GM12878 (cell line): ENCODE data around the gene BARX2. TPM values are rescaled to one million over a fixed set of nuclear protein-coding genes. Genes with fewer than 3 reads are reported as not detected.

Source experiments
- ATAC-seq: fragments of 200-7000 bp; cut with Tn5 transposase; 3 replicates; pipeline ENCODE4 v1.9.1; 2020; ENCODE audit warnings: mild to moderate bottlenecking, moderate library complexity
- BruUV-seq: library from RNA; stranded (reverse); fragments of 400-500 nt; replicated peaks from 2 replicates; lab custom pipeline; 2021; lab: Mats Ljungman, UMichigan
- CTCF ChIA-PET: fragments of 300-600 bp; sonication (Branson Sonifier 250); formaldehyde crosslinking; extraction: SDS; loops from one replicate; lab custom pipeline; 2021; ENCODE audit warnings: inconsistent platforms; lab: Yijun Ruan, JAX
- POLR2A ChIA-PET: fragments of 350-600 bp; formaldehyde crosslinking; extraction: SDS; loops from one replicate; lab custom pipeline; 2021; ENCODE audit warnings: inconsistent platforms; lab: Charles Lee
- RAD21 ChIA-PET: fragments of 300-600 bp; sonication (Branson Sonifier 250); formaldehyde crosslinking; loops from one replicate; lab custom pipeline; 2023; ENCODE audit warnings: antibody characterized with exemption; ENCODE audit not compliant: unreplicated experiment; lab: Charles Lee
- SMC1A ChIA-PET: fragments of 300-600 bp; sonication (Branson Sonifier 250); formaldehyde crosslinking; loops from one replicate; lab custom pipeline; 2023; ENCODE audit not compliant: unreplicated experiment, uncharacterized antibody; lab: Charles Lee
- DNase-seq: peaks from one replicate; pipeline ENCODE4 v3.0.0-alpha.2; 2011; ENCODE audit warnings: low read depth, low spot score
- FAIRE-seq: peaks from 3 replicates; lab custom pipeline; 2011; peaks lifted over from hg19 to GRCh38; lab: Jason Lieb, UNC
- H2AFZ ChIP-seq: 2 replicates; pipeline ENCODE4 v1.6.0; 2011; ENCODE audit warnings: low read depth, low read length, control low read depth; ENCODE audit not compliant: control insufficient read depth
- H3K27ac ChIP-seq: 2 replicates; pipeline ENCODE4 v1.5.1; 2011; ENCODE audit warnings: control low read depth; ENCODE audit not compliant: control insufficient read depth, insufficient read depth
- H3K27me3 ChIP-seq, 2 experiments: replicated peaks in 1 of 2; 2 replicates each; pipeline versions ENCODE4 v1.6.0 to v1.6.1; 2011; ENCODE audit warnings: low read length in 1 of 2; ENCODE audit not compliant: control insufficient read depth in 2 of 2, insufficient read depth in 2 of 2
- H3K36me3 ChIP-seq, 2 experiments: 2 replicates each; pipeline ENCODE4 v1.5.1; 2011; ENCODE audit warnings: low read length in 1 of 2; ENCODE audit not compliant: control insufficient read depth in 2 of 2, insufficient read depth in 2 of 2
- H3K4me1 ChIP-seq: 2 replicates; pipeline ENCODE4 v1.6.1; 2011; ENCODE audit warnings: mild to moderate bottlenecking, low read length, moderate library complexity, mixed read lengths; ENCODE audit not compliant: control insufficient read depth, insufficient read depth
- H3K4me2 ChIP-seq: 2 replicates; pipeline ENCODE4 v1.6.0; 2011; ENCODE audit warnings: control low read depth; ENCODE audit not compliant: control insufficient read depth, insufficient read depth
- H3K4me3 ChIP-seq: fragments of 200-600 bp; sonication (generic); 2 replicates; pipeline ENCODE4 v1.5.1; 2016
- H3K79me2 ChIP-seq: 2 replicates; pipeline ENCODE4 v1.6.0; 2011; ENCODE audit warnings: low read length; ENCODE audit not compliant: control insufficient read depth, insufficient read depth
- H3K9ac ChIP-seq: 2 replicates; pipeline ENCODE4 v1.8.0; 2011; ENCODE audit warnings: low read length, control low read depth, mixed read lengths; ENCODE audit not compliant: control insufficient read depth, insufficient read depth
- H3K9me3 ChIP-seq: replicated peaks from 3 replicates; pipeline ENCODE4 v1.5.1; 2011; ENCODE audit warnings: mild to moderate bottlenecking, low read length; ENCODE audit not compliant: control insufficient read depth, insufficient read depth
- H4K20me1 ChIP-seq: 2 replicates; pipeline ENCODE4 v1.6.0; 2011; ENCODE audit not compliant: control insufficient read depth, insufficient read depth
- ATF2 ChIP-seq: IDR thresholded peaks from 2 replicates; pipeline ENCODE4 v1.6.1; 2012; ENCODE audit warnings: low read length, inconsistent platforms
- BACH1 ChIP-seq: fragments of 450-650 bp; IDR thresholded peaks from 2 replicates; pipeline ENCODE4 v1.6.1; 2017; ENCODE audit warnings: mild to moderate bottlenecking, borderline replicate concordance
- BMI1 ChIP-seq: fragments of 450-650 bp; IDR thresholded peaks from 2 replicates; pipeline ENCODE4 v1.6.1; 2016; ENCODE audit warnings: mild to moderate bottlenecking, moderate library complexity, borderline replicate concordance
- JUND ChIP-seq: IDR thresholded peaks from 2 replicates; pipeline ENCODE4 v1.6.1; 2012; ENCODE audit warnings: low read depth, mild to moderate bottlenecking, low read length, improper control_type of control experiment, moderate library complexity
- KLF5 ChIP-seq: fragments of 450-650 bp; IDR thresholded peaks from 2 replicates; pipeline ENCODE4 v1.6.1; 2014; ENCODE audit warnings: mild to moderate bottlenecking; ENCODE audit not compliant: partially characterized antibody
- MTA2 ChIP-seq: fragments of 450-650 bp; IDR thresholded peaks from 2 replicates; pipeline ENCODE4 v1.6.1; 2016; ENCODE audit warnings: low read depth, mild to moderate bottlenecking, moderate library complexity
- PML ChIP-seq: IDR thresholded peaks from 2 replicates; pipeline ENCODE4 v1.6.1; 2012; ENCODE audit warnings: low read length, inconsistent platforms
- USF1 ChIP-seq: IDR thresholded peaks from 2 replicates; pipeline ENCODE4 v1.6.1; 2011; ENCODE audit warnings: borderline replicate concordance, low read depth, mild to moderate bottlenecking, moderate library complexity, mixed read lengths, low read length; ENCODE audit not compliant: insufficient read depth; ENCODE audit errors: extremely low read length
- WGBS: methylation state at CpG from one replicate; pipeline ENCODE4 v1.1.6; 2016; ENCODE audit warnings: low lambda C conversion rate; ENCODE audit not compliant: insufficient replicate concordance, insufficient coverage; ENCODE audit errors: missing lambda C conversion rate; 5-methylcytosine and 5-hydroxymethylcytosine counted together
- in situ Hi-C: fragments of 300-500 bp; cut with MboI; formaldehyde crosslinking; loops from 9 replicates; pipeline ENCODE4 v1.14.3; 2018; ENCODE audit warnings: mixed read lengths
- intact Hi-C: fragments of 100-400 bp; cut with micrococcal nuclease; formaldehyde crosslinking; loops from one replicate; pipeline ENCODE4 v1.14.2; 2022; ENCODE audit not compliant: unreplicated experiment
- polyA plus RNA-seq, 11 experiments: library from polyadenylated mRNA; depleted of rRNA in 4 of 11; unstranded in 6 of 11; stranded (reverse) in 5 of 11; fragments of >200 nt; fragmentation: Nextera tagmentation in 4 of 11; fragmentation: Illumina TruSeq in 1 of 11; extraction: Ambion mirVana in 4 of 11; extraction: Trizol in 1 of 11; gene quantifications; 1 replicate in 1 of 11; 2 replicates in 10 of 11; pipeline versions ENCODE4 v1.2.1 to v1.2.3, GENCODE V29; 2011 to 2016; ENCODE audit warnings: inconsistent platforms in 2 of 11, missing spikeins in 2 of 11, low read depth in 1 of 11
- total RNA-seq, 4 experiments: library from RNA; depleted of rRNA in 3 of 4; stranded (reverse); fragments of >200 nt in 3 of 4; fragmentation: Illumina TruSeq in 1 of 4; extraction: Trizol in 1 of 4; gene quantifications; 2 replicates each; pipeline versions ENCODE4 v1.2.1 to v1.2.3, GENCODE V29; 2013 to 2021
- TF ChIP-seq, protein P1 (sequence below): fragments of 450-650 bp; formaldehyde crosslinking; IDR thresholded peaks from 2 replicates; pipeline ENCODE4 v1.5.0; 2022; ENCODE audit warnings: mild to moderate bottlenecking, missing genetic modification characterization

Gene BARX2
- total and polyA plus RNA-seq, 10 of the 15 experiments (the other 5 are each of a cell fraction or from before 2014, with no cell fraction given), result 0.07 to 0.84 TPM; not detected in 8

GRCh38 chr11:129346916-129347315 is 28.7 kb upstream of the BARX2 start:
- 26% methylated on average over 2 of the region's 2 CpGs for WGBS
- Histone ChIP-seq H3K9me3 (no peaks in the 10 kb centered on the region), H3K27ac (no peak overlapping the region), H4K20me1 (no peaks in the 10 kb centered on the region), H3K36me3 (no peaks in the 10 kb centered on the region), H3K9ac (no peak overlapping the region), H3K4me2 (no peak overlapping the region), H3K4me3 (no peak overlapping the region), H2AFZ (no peak overlapping the region), H3K4me1 (no peaks in the 10 kb centered on the region), H3K79me2 (no peaks in the 10 kb centered on the region), H3K27me3 (no peaks in the 10 kb centered on the region; a peak in 1 of 4 replicates)
- ATAC-seq (no peak), FAIRE-seq (no peak), DNase-seq (no peak)
- TF ChIP-seq KLF5, result no peak
- TF ChIP-seq PML, result no peak
- no peak for TF ChIP-seq JUND
- TF ChIP-seq BMI1, result no peak
- TF ChIP-seq MTA2, result no peak
- TF ChIP-seq, protein P1, sequence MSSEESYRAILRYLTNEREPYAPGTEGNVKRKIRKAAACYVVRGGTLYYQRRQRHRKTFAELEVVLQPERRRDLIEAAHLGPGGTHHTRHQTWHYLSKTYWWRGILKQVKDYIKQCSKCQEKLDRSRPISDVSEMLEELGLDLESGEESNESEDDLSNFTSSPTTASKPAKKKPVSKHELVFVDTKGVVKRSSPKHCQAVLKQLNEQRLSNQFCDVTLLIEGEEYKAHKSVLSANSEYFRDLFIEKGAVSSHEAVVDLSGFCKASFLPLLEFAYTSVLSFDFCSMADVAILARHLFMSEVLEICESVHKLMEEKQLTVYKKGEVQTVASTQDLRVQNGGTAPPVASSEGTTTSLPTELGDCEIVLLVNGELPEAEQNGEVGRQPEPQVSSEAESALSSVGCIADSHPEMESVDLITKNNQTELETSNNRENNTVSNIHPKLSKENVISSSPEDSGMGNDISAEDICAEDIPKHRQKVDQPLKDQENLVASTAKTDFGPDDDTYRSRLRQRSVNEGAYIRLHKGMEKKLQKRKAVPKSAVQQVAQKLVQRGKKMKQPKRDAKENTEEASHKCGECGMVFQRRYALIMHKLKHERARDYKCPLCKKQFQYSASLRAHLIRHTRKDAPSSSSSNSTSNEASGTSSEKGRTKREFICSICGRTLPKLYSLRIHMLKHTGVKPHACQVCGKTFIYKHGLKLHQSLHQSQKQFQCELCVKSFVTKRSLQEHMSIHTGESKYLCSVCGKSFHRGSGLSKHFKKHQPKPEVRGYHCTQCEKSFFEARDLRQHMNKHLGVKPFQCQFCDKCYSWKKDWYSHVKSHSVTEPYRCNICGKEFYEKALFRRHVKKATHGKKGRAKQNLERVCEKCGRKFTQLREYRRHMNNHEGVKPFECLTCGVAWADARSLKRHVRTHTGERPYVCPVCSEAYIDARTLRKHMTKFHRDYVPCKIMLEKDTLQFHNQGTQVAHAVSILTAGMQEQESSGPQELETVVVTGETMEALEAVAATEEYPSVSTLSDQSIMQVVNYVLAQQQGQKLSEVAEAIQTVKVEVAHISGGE (CRISPR knock-in tag), result no peak
- TF ChIP-seq ATF2, result no peak
- no peak for TF ChIP-seq BACH1
- TF ChIP-seq USF1, result no peak
- SMC1A ChIA-PET, result no interaction called here
- CTCF ChIA-PET, result no interaction called here
- in situ Hi-C loops, result no loop called here
- no TSS peak for BruUV-seq
- RAD21 ChIA-PET, result interaction anchor here (0.5 kb wide), 1 partner anchor 20 kb away, joined by 4 read pairs; no protein-coding TSS in a partner anchor
- POLR2A ChIA-PET, result no interaction called here
- intact Hi-C loops, result no loop called here
